DOHH2 (cell line): ENCODE results near the gene UNC13A.

Source experiments
- H3F3A ChIP-seq: fragments of 200-600 bp; sonication (generic), shearing (Covaris generic); 2 replicates; pipeline ENCODE4 v1.6.0; 2016; ENCODE audit warnings: antibody characterized with exemption, mild to moderate bottlenecking; ENCODE audit not compliant: control insufficient read depth, insufficient read depth
- H3K27ac ChIP-seq: fragments of 200-600 bp; sonication (generic); 2 replicates; pipeline ENCODE4 v1.5.1; 2014; ENCODE audit warnings: low read depth, mild to moderate bottlenecking, low read length, moderate library complexity
- H3K27me3 ChIP-seq: fragments of 200-600 bp; sonication (generic); 2 replicates; pipeline ENCODE4 v1.6.1; 2014; ENCODE audit warnings: mild to moderate bottlenecking, low read length, mixed read lengths; ENCODE audit not compliant: control insufficient read depth
- H3K36me3 ChIP-seq: fragments of 200-600 bp; sonication (generic); 2 replicates; pipeline ENCODE4 v1.6.1; 2014; ENCODE audit warnings: mild to moderate bottlenecking, low read length, moderate library complexity, mixed read lengths; ENCODE audit not compliant: control insufficient read depth
- H3K4me1 ChIP-seq: fragments of 200-600 bp; sonication (generic); 2 replicates; pipeline ENCODE4 v1.6.1; 2014; ENCODE audit warnings: mild to moderate bottlenecking, low read length, mixed read lengths; ENCODE audit not compliant: control insufficient read depth
- H3K4me2 ChIP-seq: fragments of 200-600 bp; sonication (generic); 2 replicates; pipeline ENCODE4 v1.6.0; 2014; ENCODE audit warnings: mild to moderate bottlenecking, low read length, moderate library complexity
- H3K4me3 ChIP-seq: fragments of 200-600 bp; sonication (generic); 2 replicates; pipeline ENCODE4 v1.5.1; 2014; ENCODE audit warnings: mild to moderate bottlenecking, low read length, mixed read lengths
- H3K79me2 ChIP-seq: fragments of 200-600 bp; sonication (generic); 2 replicates; pipeline ENCODE4 v1.6.1; 2014; ENCODE audit warnings: mild to moderate bottlenecking, low read length, mixed read lengths; ENCODE audit not compliant: control insufficient read depth
- H3K9me2 ChIP-seq: fragments of 200-600 bp; sonication (generic); replicated peaks from 2 replicates; pipeline ENCODE4 v1.6.1; 2014; ENCODE audit warnings: mild to moderate bottlenecking, low read length, mixed read lengths; ENCODE audit not compliant: control insufficient read depth
- H3K9me3 ChIP-seq: fragments of 200-600 bp; sonication (generic); 2 replicates; pipeline ENCODE4 v1.6.1; 2014; ENCODE audit warnings: antibody characterized with exemption, low read length, mixed read lengths; ENCODE audit not compliant: control insufficient read depth, insufficient read depth
- H4K20me1 ChIP-seq: fragments of 200-600 bp; sonication (generic); 2 replicates; pipeline ENCODE4 v1.6.0; 2014; ENCODE audit warnings: low read depth, mild to moderate bottlenecking, antibody characterized with exemption, low read length, moderate library complexity; ENCODE audit not compliant: control insufficient read depth, insufficient read depth
- EZH2phosphoT487 ChIP-seq: fragments of 200-600 bp; sonication (generic); IDR thresholded peaks from 2 replicates; pipeline ENCODE4 v1.6.1; 2017; ENCODE audit warnings: borderline replicate concordance, mild to moderate bottlenecking, antibody characterized with exemption, low read length, moderate library complexity, mixed read lengths
- TF ChIP-seq, protein P1 (sequence below): fragments of 200-600 bp; sonication (generic); IDR thresholded peaks from one replicate; pipeline ENCODE4 v1.5.1; 2014; ENCODE audit warnings: antibody characterized with exemption, mild to moderate bottlenecking, low read depth, low read length; ENCODE audit not compliant: poor library complexity, severe bottlenecking

Gene UNC13A

DNA sequence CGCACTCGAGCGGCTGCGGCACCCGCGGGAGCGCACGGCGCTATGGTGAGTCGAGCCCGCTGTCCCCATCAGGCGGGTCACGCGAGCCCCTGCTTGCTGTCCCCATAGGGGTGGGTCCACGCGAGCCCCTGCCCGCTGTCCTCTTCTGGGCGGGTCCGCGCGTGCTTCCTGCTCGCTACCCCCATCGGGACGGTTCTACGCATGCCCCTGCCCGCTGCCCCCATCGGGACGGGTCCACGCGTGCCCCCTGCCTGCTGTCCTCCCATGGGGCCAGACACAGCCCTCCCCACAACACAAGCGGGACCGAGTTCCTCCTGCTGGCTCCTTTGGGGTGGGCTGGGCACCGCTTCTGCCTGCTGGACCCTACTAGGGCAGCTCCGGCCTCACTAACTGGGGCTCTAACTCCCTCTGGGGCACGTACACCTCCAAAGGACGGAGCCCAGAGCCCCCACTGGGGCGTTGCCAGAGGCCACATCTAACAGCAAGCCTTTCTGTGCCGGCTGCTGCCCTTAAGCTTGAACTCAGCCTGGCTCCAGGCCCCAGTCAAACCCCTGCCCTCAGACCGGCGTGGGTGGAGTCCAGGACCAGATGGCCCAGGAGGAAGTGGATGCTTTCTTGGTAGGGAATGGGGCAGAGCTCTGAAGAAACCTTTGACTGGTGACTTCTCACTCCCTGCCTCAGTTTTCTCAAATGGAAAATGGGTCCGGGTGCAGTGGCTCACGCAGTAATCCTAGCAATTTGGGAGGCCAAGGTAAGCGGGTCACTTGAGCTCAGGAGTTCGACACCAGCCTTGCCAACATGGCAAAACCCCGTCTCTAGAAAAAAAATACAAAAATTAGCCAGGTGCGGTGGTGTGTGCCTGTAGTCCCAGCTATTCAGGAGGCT, 132.0 kb downstream of the UNC13A start:
- Histone ChIP-seq H3K4me3 (peak overlapping the region; percentile 96), H3F3A (peaks cover 12% of the 10 kb centered on the region), H3K9me3 (no peaks in the 10 kb centered on the region), H3K9me2 (no peaks in the 10 kb centered on the region), H3K4me1 (peaks cover 21% of the 10 kb centered on the region), H3K4me2 (peak overlapping the region; percentile 88), H3K27me3 (no peaks in the 10 kb centered on the region), H3K79me2 (peaks cover 38% of the 10 kb centered on the region), H3K27ac (peak overlapping the region; percentile 55), H3K36me3 (peaks cover 39% of the 10 kb centered on the region), H4K20me1 (no peaks in the 10 kb centered on the region)
- TF ChIP-seq, protein P1, sequence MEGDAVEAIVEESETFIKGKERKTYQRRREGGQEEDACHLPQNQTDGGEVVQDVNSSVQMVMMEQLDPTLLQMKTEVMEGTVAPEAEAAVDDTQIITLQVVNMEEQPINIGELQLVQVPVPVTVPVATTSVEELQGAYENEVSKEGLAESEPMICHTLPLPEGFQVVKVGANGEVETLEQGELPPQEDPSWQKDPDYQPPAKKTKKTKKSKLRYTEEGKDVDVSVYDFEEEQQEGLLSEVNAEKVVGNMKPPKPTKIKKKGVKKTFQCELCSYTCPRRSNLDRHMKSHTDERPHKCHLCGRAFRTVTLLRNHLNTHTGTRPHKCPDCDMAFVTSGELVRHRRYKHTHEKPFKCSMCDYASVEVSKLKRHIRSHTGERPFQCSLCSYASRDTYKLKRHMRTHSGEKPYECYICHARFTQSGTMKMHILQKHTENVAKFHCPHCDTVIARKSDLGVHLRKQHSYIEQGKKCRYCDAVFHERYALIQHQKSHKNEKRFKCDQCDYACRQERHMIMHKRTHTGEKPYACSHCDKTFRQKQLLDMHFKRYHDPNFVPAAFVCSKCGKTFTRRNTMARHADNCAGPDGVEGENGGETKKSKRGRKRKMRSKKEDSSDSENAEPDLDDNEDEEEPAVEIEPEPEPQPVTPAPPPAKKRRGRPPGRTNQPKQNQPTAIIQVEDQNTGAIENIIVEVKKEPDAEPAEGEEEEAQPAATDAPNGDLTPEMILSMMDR: peak; percentile 17
- no peak for TF ChIP-seq EZH2phosphoT487

DNA sequence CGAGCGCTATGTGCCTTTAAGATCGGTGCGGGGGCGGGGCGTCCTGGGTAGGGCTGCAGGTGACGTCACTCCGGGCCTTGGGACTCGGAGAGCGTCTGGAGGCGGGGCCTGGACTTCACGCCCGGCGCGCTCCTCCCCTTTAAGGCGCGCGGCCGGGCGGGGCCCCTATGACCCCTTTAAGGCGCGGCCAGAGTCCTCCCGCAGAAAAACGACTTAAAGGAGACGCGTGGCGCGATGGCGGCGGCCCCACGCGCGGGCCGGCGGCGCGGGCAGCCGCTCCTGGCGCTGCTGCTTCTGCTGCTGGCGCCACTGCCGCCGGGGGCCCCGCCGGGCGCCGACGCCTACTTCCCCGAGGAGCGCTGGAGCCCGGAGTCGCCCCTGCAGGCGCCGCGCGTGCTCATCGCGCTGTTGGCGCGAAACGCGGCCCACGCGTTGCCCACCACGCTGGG, 132.7 kb downstream of the UNC13A start, which contains the start of gene COLGALT1:
COLGALT1 (plus strand) TSS at position 170 of the 449 bp plus-strand sequence; CDS start at position 235, 65 bp downstream.
- Histone ChIP-seq H3K4me1 (peaks cover 21% of the 10 kb centered on the region), H3K9me2 (no peaks in the 10 kb centered on the region), H3K9me3 (no peaks in the 10 kb centered on the region), H3K27ac (peak within 1 kb of the TSS; percentile 55), H3K4me3 (peak within 1 kb of the TSS; percentile 96), H3K4me2 (peak within 1 kb of the TSS; percentile 88), H3K27me3 (no peaks in the 10 kb centered on the region), H3K79me2 (peaks cover 38% of the 10 kb centered on the region), H4K20me1 (no peaks in the 10 kb centered on the region), H3F3A (peaks cover 12% of the 10 kb centered on the region), H3K36me3 (peaks cover 37% of the 10 kb centered on the region)
- TF ChIP-seq, protein P1: no peak
- no peak for TF ChIP-seq EZH2phosphoT487

DNA sequence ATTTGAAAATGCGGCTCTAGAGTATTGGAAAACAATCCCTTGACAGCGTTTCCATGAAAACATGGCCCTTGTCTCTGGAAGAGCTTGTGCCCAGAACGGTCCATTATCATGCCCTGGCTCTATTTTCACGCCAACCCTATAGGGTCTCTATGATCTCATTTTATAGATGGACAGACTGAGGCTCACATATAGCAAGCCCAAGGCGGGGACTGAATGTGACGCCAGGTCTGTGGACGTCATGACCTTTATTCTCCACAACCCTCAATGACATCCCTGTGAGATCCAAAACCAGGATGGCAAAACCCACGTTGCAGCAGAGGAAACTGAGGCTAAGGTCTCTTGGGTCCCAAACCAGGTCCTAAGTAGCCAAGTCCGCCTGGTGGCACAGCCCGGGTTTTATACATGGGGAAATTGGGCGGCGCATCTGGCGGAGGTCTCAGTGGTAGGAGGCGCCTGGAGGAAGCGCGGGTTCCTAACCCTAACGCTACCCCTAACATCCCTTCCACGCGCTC, 133.1 kb downstream of the UNC13A start:
- Histone ChIP-seq H3K4me1 (peaks cover 21% of the 10 kb centered on the region), H3K4me3 (peak overlapping the region; percentile 96), H3K79me2 (peaks cover 37% of the 10 kb centered on the region), H3K27me3 (no peaks in the 10 kb centered on the region), H3K9me2 (no peaks in the 10 kb centered on the region), H3F3A (peaks cover 12% of the 10 kb centered on the region), H3K27ac (no peak overlapping the region), H4K20me1 (no peaks in the 10 kb centered on the region), H3K9me3 (no peaks in the 10 kb centered on the region), H3K4me2 (peak overlapping the region; percentile 75), H3K36me3 (peaks cover 35% of the 10 kb centered on the region)
- TF ChIP-seq, protein P1: no peak
- no peak for TF ChIP-seq EZH2phosphoT487
